Measurements from ENCODE around the gene ATP5ME. TPM values are rescaled to one million over a fixed set of nuclear protein-coding genes. Genes with fewer than 3 reads are reported as not detected.
A peak's percentile ranks its signal among the peaks of the same experiment; 100 is the strongest.

ATP5ME gene
- total and polyA plus RNA-seq, 2 of the 13 experiments (the other 11 are each of a cell fraction or from before 2014, with no cell fraction given), result 305 to 753 TPM

DNA sequence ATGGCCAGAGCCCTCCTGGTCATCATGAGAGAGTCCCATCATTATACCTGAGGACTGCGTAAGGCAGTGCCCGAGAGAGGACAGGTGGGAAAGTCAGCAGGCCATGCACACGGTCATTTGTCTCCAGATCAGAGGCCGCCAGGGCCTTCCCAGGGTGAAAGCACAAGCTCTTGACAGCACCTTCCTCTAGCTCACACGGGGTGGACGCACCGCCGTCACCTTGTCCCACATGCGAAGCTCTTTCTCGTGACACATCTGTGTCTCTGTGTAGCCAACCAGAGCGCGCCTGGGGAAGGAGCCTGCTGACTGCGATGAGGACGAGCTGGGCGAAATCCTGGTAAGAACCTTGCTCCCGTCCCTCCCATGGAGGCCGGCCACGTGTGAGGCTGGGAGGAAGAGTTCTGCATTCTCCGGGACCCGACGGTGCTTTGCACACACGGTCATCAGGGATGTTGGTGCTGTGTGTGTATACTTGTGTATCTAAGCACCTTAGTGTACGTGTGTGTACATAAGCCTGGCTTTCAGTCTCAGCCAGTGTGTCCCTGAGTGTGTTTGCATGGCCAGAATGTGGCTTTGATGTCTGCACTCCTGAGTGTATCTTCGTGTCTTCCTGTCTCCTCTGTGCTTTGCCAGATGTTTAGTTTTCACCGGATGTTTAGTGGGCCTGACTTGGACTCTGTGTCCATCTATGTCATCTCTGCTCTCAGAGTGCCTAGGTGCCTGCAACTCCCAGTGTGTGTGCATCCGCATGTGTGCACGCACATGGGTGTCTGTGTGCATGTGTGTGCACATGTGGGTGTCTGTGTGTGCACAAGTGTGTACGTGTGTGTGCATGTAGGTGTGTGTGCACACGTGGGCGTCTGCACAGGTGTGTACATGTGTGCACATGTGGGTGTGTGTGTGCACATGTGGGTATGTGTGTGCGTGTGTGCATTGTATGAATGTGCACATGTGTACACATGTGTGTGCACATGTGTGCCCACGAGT, 15.1 kb downstream of the ATP5ME start (continued):
- 0 out of 2 replicates have a peak, but pooled peaks have one; percentile 55 for TF ChIP-seq ZNF761 (CRISPR knock-in tag; conservative IDR thresholded peaks at IDR 0.05)
- TF ChIP-seq, protein P1, sequence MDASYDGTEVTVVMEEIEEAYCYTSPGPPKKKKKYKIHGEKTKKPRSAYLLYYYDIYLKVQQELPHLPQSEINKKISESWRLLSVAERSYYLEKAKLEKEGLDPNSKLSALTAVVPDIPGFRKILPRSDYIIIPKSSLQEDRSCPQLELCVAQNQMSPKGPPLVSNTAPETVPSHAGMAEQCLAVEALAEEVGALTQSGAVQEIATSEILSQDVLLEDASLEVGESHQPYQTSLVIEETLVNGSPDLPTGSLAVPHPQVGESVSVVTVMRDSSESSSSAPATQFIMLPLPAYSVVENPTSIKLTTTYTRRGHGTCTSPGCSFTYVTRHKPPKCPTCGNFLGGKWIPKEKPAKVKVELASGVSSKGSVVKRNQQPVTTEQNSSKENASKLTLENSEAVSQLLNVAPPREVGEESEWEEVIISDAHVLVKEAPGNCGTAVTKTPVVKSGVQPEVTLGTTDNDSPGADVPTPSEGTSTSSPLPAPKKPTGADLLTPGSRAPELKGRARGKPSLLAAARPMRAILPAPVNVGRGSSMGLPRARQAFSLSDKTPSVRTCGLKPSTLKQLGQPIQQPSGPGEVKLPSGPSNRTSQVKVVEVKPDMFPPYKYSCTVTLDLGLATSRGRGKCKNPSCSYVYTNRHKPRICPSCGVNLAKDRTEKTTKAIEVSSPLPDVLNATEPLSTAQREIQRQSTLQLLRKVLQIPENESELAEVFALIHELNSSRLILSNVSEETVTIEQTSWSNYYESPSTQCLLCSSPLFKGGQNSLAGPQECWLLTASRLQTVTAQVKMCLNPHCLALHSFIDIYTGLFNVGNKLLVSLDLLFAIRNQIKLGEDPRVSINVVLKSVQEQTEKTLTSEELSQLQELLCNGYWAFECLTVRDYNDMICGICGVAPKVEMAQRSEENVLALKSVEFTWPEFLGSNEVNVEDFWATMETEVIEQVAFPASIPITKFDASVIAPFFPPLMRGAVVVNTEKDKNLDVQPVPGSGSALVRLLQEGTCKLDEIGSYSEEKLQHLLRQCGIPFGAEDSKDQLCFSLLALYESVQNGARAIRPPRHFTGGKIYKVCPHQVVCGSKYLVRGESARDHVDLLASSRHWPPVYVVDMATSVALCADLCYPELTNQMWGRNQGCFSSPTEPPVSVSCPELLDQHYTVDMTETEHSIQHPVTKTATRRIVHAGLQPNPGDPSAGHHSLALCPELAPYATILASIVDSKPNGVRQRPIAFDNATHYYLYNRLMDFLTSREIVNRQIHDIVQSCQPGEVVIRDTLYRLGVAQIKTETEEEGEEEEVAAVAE (CRISPR knock-in tag; IDR thresholded peaks at IDR 0.05; ENCODE audit: borderline replicate concordance), result no peak
- no peak for TF ChIP-seq NFATC3 (CRISPR knock-in tag; IDR thresholded peaks at IDR 0.05)
- TF ChIP-seq ZNF383 (CRISPR knock-in tag; IDR thresholded peaks at IDR 0.05; ENCODE audit: borderline replicate concordance), result no peak
- no peak for TF ChIP-seq YEATS2 (CRISPR knock-in tag; IDR thresholded peaks at IDR 0.05; ENCODE audit: borderline replicate concordance)
- no peak for TF ChIP-seq CCAR2 (optimal IDR thresholded peaks at IDR 0.05; ENCODE audit: low read depth, low read length)
- 0 out of 2 replicates have a peak, but pooled peaks have one; percentile 27 for TF ChIP-seq SOX13 (IDR thresholded peaks at IDR 0.05)
- TF ChIP-seq SOX13 (CRISPR knock-in tag; conservative IDR thresholded peaks at IDR 0.05 in 1 of 2, IDR thresholded peaks at IDR 0.05 in 1 of 2), result peak in 1 of 2 experiments; percentile 47; a peak in 1 of 4 replicates
- no peak for TF ChIP-seq ZNF24 (IDR thresholded peaks at IDR 0.05)
- TF ChIP-seq ZNF570 (CRISPR knock-in tag; IDR thresholded peaks at IDR 0.05; ENCODE audit: borderline replicate concordance), result no peak
- TF ChIP-seq NFYC (CRISPR knock-in tag; IDR thresholded peaks at IDR 0.05), result no peak
- no peak for TF ChIP-seq KDM6A (CRISPR knock-in tag; IDR thresholded peaks at IDR 0.05; ENCODE audit: low read depth)
- TF ChIP-seq NAIF1 (CRISPR knock-in tag; IDR thresholded peaks at IDR 0.05; ENCODE audit: borderline replicate concordance), result no peak
- no peak for TF ChIP-seq MED13 (CRISPR knock-in tag; IDR thresholded peaks at IDR 0.05)
- TF ChIP-seq MXD4 (CRISPR knock-in tag; IDR thresholded peaks at IDR 0.05), result no peak
- TF ChIP-seq AHR (CRISPR knock-in tag; IDR thresholded peaks at IDR 0.05), result no peak
- TF ChIP-seq KDM2A (CRISPR knock-in tag; IDR thresholded peaks at IDR 0.05; ENCODE audit: borderline replicate concordance, low read depth), result no peak
- no peak for TF ChIP-seq PCBP1 (IDR thresholded peaks at IDR 0.05; ENCODE audit: borderline replicate concordance, low read depth, low read length)
- no peak for TF ChIP-seq MAF1 (CRISPR knock-in tag; IDR thresholded peaks at IDR 0.05; ENCODE audit: borderline replicate concordance)
- TF ChIP-seq MYC (CRISPR knock-in tag; IDR thresholded peaks at IDR 0.05; ENCODE audit: borderline replicate concordance), result peak; percentile 51; the same call in 1 of the 2 replicates
- no peak for TF ChIP-seq CAMTA2 (CRISPR knock-in tag; IDR thresholded peaks at IDR 0.05; ENCODE audit: borderline replicate concordance)
- no peak for TF ChIP-seq GPN1 (CRISPR knock-in tag; IDR thresholded peaks at IDR 0.05; ENCODE audit: borderline replicate concordance)
- no peak for TF ChIP-seq FOXK2 (IDR thresholded peaks at IDR 0.05)
- TF ChIP-seq, protein P2, sequence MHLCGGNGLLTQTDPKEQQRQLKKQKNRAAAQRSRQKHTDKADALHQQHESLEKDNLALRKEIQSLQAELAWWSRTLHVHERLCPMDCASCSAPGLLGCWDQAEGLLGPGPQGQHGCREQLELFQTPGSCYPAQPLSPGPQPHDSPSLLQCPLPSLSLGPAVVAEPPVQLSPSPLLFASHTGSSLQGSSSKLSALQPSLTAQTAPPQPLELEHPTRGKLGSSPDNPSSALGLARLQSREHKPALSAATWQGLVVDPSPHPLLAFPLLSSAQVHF (CRISPR knock-in tag; IDR thresholded peaks at IDR 0.05), result no peak; the same call in 1 of the 2 replicates
- no peak for TF ChIP-seq JARID2 (CRISPR knock-in tag; IDR thresholded peaks at IDR 0.05; ENCODE audit: insufficient replicate concordance)
- peak; percentile 41; the same call in 1 of the 2 replicates for TF ChIP-seq FOXJ3 (CRISPR knock-in tag; IDR thresholded peaks at IDR 0.05; ENCODE audit: borderline replicate concordance)

Measured in HepG2 (cell line).